Keratinocyte (primary cell): ENCODE measurements around the gene SH3GLB1. TPM values are rescaled to one million over a fixed set of nuclear protein-coding genes. Genes with fewer than 3 reads are reported as not detected.
A peak's percentile ranks its signal among the peaks of the same experiment; 100 is the strongest.

Experiments
- DNase-seq: peaks from one replicate; pipeline ENCODE4 v3.0.0-alpha.2; 2011; ENCODE audit warnings: low read depth, missing footprints, low spot score
- FAIRE-seq: peaks from 2 replicates; lab custom pipeline; 2011; peaks lifted over from hg19 to GRCh38; lab: Jason Lieb, UNC
- H2AFZ ChIP-seq: 2 replicates; pipeline ENCODE4 v1.6.0; 2012; ENCODE audit warnings: low read length, control low read depth, inconsistent platforms; ENCODE audit not compliant: control insufficient read depth
- H3K27ac ChIP-seq: 2 replicates; pipeline ENCODE4 v1.5.1; 2011; ENCODE audit warnings: low read length; ENCODE audit not compliant: control insufficient read depth, insufficient read depth
- H3K27me3 ChIP-seq: 3 replicates; pipeline ENCODE4 v1.6.0; 2011; ENCODE audit warnings: low read length; ENCODE audit not compliant: control insufficient read depth, insufficient read depth; ENCODE audit errors: extremely low read depth
- H3K36me3 ChIP-seq, 2 experiments: 2 replicates in 1 of 2; 3 replicates in 1 of 2; pipeline ENCODE4 v1.5.1; 2011; ENCODE audit warnings: low read length in 2 of 2, mild to moderate bottlenecking in 1 of 2; ENCODE audit not compliant: control insufficient read depth in 2 of 2, insufficient read depth in 2 of 2; ENCODE audit errors: extremely low read depth in 1 of 2
- H3K4me1 ChIP-seq: 3 replicates; pipeline ENCODE4 v1.5.1; 2011; ENCODE audit warnings: low read length; ENCODE audit not compliant: control insufficient read depth, insufficient read depth; ENCODE audit errors: extremely low read depth
- H3K4me2 ChIP-seq: 3 replicates; pipeline ENCODE4 v1.6.0; 2011; ENCODE audit warnings: low read depth, low read length; ENCODE audit not compliant: control insufficient read depth, insufficient read depth; ENCODE audit errors: extremely low read depth
- H3K4me3 ChIP-seq, 3 experiments: fragments of 200-600 bp in 1 of 3; sonication (generic) in 1 of 3; 2 replicates in 2 of 3; 3 replicates in 1 of 3; pipeline ENCODE4 v1.5.1; 2011 to 2016; ENCODE audit warnings: low read length in 3 of 3, mild to moderate bottlenecking in 3 of 3, control low read depth in 2 of 3, inconsistent platforms in 1 of 3, low read depth in 1 of 3, mixed read lengths in 1 of 3, mixed run types in 1 of 3, moderate library complexity in 1 of 3; ENCODE audit not compliant: control insufficient read depth in 2 of 3, insufficient read depth in 2 of 3; ENCODE audit errors: extremely low read depth in 1 of 3
- H3K79me2 ChIP-seq: 2 replicates; pipeline ENCODE4 v1.6.0; 2012; ENCODE audit warnings: low read length; ENCODE audit not compliant: control insufficient read depth, insufficient read depth
- H3K9ac ChIP-seq: 3 replicates; pipeline ENCODE4 v1.6.0; 2011; ENCODE audit warnings: low read length; ENCODE audit not compliant: control insufficient read depth, insufficient read depth; ENCODE audit errors: extremely low read depth
- H3K9me1 ChIP-seq: 3 replicates; pipeline ENCODE4 v1.6.0; 2011; ENCODE audit warnings: low read length; ENCODE audit not compliant: control insufficient read depth, insufficient read depth; ENCODE audit errors: extremely low read depth
- H3K9me3 ChIP-seq: 2 replicates; pipeline ENCODE4 v1.5.1; 2012; ENCODE audit warnings: low read depth, low read length; ENCODE audit not compliant: control insufficient read depth
- H4K20me1 ChIP-seq: 3 replicates; pipeline ENCODE4 v1.6.0; 2011; ENCODE audit warnings: low read length; ENCODE audit not compliant: control insufficient read depth, insufficient read depth; ENCODE audit errors: extremely low read depth
- EZH2 ChIP-seq: IDR thresholded peaks from one replicate; pipeline ENCODE4 v1.6.1; 2012; ENCODE audit warnings: inconsistent platforms, mild to moderate bottlenecking, low read length, moderate library complexity
- dilution Hi-C: fragments of 300-500 bp; cut with MboI; formaldehyde crosslinking; loops from one replicate; pipeline ENCODE4 v1.7.0; 2020; ENCODE audit warnings: low sequenced_read_pairs; ENCODE audit not compliant: extremely low pct_ligation_motif_present
- polyA plus RNA-seq, 5 experiments: library from polyadenylated mRNA; depleted of rRNA in 3 of 5; stranded (reverse) in 3 of 5; stranded (forward) in 1 of 5; unstranded in 1 of 5; fragments of >200 nt; gene quantifications; 1 replicate in 1 of 5; 2 replicates in 3 of 5; 3 replicates in 1 of 5; pipeline versions ENCODE4 v1.2.1 to v1.2.3, GENCODE V29; 2011 to 2012; ENCODE audit warnings: missing spikeins in 2 of 5, low read depth in 1 of 5, low replicate concordance in 1 of 5
- TF ChIP-seq, protein P1 (sequence below), 3 experiments: IDR thresholded peaks in 1 of 3; conservative IDR thresholded peaks in 1 of 3; optimal IDR thresholded peaks in 1 of 3; 2 replicates in 2 of 3; 3 replicates in 1 of 3; pipeline versions ENCODE3 to v1.5.1; 2011; ENCODE audit warnings: low read length in 3 of 3, mild to moderate bottlenecking in 3 of 3, moderate library complexity in 2 of 3, control low read depth in 1 of 3, inconsistent platforms in 1 of 3; ENCODE audit not compliant: insufficient read depth in 2 of 3; ENCODE audit errors: extremely low read depth in 1 of 3

SH3GLB1 gene
- polyA plus RNA-seq, 1 donor (not counting 4 experiments of a cell fraction or from before 2014, with no cell fraction given) = 77.1 TPM

DNA sequence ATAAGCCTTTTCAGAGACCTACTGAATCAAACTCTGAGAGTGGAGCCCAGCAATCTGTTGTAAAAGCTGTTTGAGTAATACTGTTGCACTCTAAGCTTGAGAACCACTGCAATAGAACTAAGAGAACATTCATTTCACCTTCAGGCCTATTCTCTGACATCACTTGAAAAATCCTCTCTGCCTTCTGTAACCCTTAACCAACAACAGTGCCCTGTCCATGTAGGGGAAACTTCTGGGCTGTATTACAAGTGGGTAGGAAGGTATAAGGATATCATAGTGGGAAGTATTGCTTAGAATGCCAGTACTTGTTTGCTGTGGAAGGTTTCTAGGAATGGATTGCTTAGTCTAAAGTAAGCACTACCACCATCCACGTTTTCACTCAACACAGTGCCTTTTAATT lies 42.9 kb downstream of the SH3GLB1 start:
- Histone ChIP-seq H3K9me1 (no peaks in the 10 kb centered on the region), H3K9me3 (no peaks in the 10 kb centered on the region), H2AFZ (no peak overlapping the region), H3K4me2 (no peak overlapping the region), H3K27me3 (no peaks in the 10 kb centered on the region), H3K9ac (no peak overlapping the region), H4K20me1 (no peaks in the 10 kb centered on the region), H3K36me3 (peaks cover 8 to 11% of the 10 kb centered on the region in 2 experiments), H3K4me3 (no peak overlapping the region), H3K4me1 (no peaks in the 10 kb centered on the region), H3K27ac (no peak overlapping the region), H3K79me2 (no peaks in the 10 kb centered on the region)
- FAIRE-seq = peak; percentile 55
- no peak for DNase-seq
- TF ChIP-seq EZH2 = no peak
- TF ChIP-seq, protein P1, sequence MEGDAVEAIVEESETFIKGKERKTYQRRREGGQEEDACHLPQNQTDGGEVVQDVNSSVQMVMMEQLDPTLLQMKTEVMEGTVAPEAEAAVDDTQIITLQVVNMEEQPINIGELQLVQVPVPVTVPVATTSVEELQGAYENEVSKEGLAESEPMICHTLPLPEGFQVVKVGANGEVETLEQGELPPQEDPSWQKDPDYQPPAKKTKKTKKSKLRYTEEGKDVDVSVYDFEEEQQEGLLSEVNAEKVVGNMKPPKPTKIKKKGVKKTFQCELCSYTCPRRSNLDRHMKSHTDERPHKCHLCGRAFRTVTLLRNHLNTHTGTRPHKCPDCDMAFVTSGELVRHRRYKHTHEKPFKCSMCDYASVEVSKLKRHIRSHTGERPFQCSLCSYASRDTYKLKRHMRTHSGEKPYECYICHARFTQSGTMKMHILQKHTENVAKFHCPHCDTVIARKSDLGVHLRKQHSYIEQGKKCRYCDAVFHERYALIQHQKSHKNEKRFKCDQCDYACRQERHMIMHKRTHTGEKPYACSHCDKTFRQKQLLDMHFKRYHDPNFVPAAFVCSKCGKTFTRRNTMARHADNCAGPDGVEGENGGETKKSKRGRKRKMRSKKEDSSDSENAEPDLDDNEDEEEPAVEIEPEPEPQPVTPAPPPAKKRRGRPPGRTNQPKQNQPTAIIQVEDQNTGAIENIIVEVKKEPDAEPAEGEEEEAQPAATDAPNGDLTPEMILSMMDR (optimal IDR thresholded peaks at IDR 0.05 in 1 of 3, IDR thresholded peaks at IDR 0.05 in 1 of 3, conservative IDR thresholded peaks at IDR 0.05 in 1 of 3; ENCODE audit: extremely low read depth in 1 of 3, insufficient read depth in 2 of 3, low read length in 3 of 3) = no peak
- dilution Hi-C loops = no loop called here

DNA sequence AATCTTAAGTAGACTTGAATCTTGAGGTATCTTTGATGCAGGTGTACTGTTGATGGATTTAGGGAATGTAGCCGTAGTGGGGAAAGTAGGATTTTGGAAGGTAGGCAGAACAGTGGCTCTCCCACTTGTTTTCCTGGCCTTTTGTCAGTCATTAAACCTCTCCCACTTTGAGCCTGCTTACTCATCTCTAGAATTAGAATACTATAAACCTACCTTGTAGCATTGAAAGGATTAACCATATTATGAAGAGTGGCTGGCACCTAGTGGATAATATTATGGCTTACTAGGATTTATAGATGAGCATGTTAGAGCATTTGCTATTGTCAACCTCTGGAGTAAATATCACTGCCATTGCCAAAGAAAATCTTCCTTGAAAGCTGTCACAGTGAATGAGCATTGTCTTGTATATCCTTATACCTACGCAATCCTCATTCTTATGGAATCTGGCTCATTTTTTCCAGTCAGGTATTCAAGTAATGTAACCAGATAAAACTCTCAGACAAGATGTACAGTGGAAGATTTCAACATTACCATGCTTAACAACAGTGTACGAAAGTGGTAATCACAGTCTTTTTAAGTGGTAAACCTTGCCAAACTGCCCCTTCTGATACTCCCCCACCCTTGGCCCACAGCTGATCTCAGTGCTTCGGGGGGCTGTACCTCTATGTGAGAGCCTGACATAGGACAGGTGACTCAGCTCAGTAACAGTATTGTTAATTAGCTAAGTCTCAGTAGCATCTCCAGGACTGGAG lies 44.4 kb downstream of the SH3GLB1 start:
- no peak overlapping the region for H3K27ac ChIP-seq
- peaks cover 5% of the 10 kb centered on the region for H3K4me1 ChIP-seq
- H2AFZ ChIP-seq = no peak overlapping the region
- no peak overlapping the region for H3K4me2 ChIP-seq
- dilution Hi-C loops = no loop called here
- H4K20me1 ChIP-seq = no peaks in the 10 kb centered on the region
- no peak for DNase-seq
- H3K36me3 ChIP-seq = peaks cover 0 to 9% of the 10 kb centered on the region in 2 experiments
- no peaks in the 10 kb centered on the region for H3K9me3 ChIP-seq
- H3K9ac ChIP-seq = no peak overlapping the region
- H3K27me3 ChIP-seq = no peaks in the 10 kb centered on the region
- no peaks in the 10 kb centered on the region for H3K79me2 ChIP-seq
- H3K4me3 ChIP-seq = no peak overlapping the region
- no peaks in the 10 kb centered on the region for H3K9me1 ChIP-seq
- TF ChIP-seq, protein P1 (optimal IDR thresholded peaks at IDR 0.05 in 1 of 3, IDR thresholded peaks at IDR 0.05 in 1 of 3, conservative IDR thresholded peaks at IDR 0.05 in 1 of 3; ENCODE audit: extremely low read depth in 1 of 3, insufficient read depth in 2 of 3, low read length in 3 of 3) = no peak
- TF ChIP-seq EZH2 = no peak
- no peak for FAIRE-seq
